Fibroblast of mammary gland (primary cell): ENCODE measurements around the gene MEX3A.

Source experiments
- DNase-seq: peaks from one replicate; pipeline ENCODE4 v3.0.0-alpha.2; 2010; ENCODE audit warnings: low read depth
- H3K4me3 ChIP-seq: 2 replicates; pipeline ENCODE4 v1.5.1; 2011; ENCODE audit warnings: low read depth, mild to moderate bottlenecking, low read length, moderate library complexity; ENCODE audit not compliant: control insufficient read depth
- TF ChIP-seq, protein P1 (sequence below): conservative IDR thresholded peaks from 2 replicates; pipeline ENCODE4 v1.5.1; 2011; ENCODE audit warnings: low read depth, low read length, inconsistent platforms; ENCODE audit not compliant: control insufficient read depth, insufficient read depth

The MEX3A gene

DNA sequence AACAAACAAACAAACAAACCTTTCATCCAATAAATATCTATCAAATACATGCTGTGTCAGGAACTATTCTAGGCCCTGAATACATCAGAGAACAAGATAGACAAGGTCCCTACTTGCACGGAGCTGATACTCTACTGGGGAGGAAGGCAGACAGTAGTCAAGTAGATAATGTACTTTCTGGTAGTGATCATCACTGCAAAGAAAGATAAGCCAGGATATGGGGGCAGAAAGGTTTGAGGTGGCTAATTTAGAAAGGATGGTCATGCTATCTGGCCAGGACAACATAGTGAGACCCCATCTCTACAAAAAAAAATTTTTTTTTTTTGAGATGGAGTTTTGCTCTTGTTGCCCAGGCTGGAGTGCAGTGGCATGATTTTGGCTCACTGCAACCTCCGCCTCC is 9.3 kb upstream of the MEX3A start:
- no peak for DNase-seq
- H3K4me3 ChIP-seq, result no peak overlapping the region
- TF ChIP-seq, protein P1, sequence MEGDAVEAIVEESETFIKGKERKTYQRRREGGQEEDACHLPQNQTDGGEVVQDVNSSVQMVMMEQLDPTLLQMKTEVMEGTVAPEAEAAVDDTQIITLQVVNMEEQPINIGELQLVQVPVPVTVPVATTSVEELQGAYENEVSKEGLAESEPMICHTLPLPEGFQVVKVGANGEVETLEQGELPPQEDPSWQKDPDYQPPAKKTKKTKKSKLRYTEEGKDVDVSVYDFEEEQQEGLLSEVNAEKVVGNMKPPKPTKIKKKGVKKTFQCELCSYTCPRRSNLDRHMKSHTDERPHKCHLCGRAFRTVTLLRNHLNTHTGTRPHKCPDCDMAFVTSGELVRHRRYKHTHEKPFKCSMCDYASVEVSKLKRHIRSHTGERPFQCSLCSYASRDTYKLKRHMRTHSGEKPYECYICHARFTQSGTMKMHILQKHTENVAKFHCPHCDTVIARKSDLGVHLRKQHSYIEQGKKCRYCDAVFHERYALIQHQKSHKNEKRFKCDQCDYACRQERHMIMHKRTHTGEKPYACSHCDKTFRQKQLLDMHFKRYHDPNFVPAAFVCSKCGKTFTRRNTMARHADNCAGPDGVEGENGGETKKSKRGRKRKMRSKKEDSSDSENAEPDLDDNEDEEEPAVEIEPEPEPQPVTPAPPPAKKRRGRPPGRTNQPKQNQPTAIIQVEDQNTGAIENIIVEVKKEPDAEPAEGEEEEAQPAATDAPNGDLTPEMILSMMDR, result no peak

DNA sequence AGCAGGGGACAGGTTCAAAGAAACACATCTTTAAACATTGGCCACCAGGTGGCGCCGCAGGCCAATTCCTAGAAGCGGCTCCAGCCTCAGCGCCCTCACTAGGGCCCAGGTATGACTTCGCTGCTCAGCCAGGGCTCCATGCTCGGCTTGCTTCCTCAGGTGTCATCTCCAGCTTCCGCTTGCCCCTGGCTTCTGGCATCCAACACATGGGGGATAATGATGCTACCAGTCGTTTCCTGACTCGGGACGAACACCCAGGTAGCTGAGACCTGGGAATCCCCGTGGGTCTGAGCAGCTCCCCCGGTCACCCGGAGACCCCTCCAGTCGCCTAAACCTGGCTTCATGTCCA is 8.5 kb upstream of the MEX3A start:
- TF ChIP-seq, protein P1, result peak; percentile 71
- DNase-seq, result peak; percentile 78
- H3K4me3 ChIP-seq, result no peak overlapping the region

DNA sequence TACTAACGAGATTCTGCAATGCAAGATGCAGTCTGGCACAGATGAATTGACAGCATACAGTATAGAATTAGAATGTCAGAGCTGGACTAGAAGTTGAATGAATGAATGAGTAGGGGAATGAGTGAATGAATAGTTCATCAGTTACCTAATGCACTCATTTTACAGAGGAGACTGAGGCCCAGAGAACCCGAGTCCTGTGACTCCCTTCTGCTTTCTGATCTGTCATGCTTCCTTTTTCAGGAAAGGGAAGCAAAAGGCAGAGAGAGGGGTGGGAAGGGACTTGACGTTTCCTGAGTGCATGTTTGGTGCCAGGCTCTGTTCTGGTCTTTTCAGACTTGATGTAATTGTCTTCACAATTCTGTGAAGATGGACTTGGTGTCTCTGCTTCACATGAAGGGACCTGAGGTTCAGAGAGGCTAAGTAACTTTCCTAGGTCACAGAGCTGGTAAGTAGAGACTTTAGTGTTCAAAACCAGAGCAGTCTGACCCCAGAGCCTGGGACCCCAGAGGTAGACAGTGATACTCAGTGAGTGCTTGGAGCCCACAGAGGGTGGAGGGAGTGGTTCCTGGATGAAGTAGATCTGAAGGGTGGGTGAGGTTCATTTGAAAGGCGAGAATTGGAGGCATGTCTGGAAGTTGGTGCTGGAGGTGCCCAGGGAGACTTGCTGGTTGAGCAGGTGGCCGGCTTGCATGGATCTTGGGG is 8.0 kb upstream of the MEX3A start:
- TF ChIP-seq, protein P1, result no peak
- H3K4me3 ChIP-seq, result no peak overlapping the region
- no peak for DNase-seq

DNA sequence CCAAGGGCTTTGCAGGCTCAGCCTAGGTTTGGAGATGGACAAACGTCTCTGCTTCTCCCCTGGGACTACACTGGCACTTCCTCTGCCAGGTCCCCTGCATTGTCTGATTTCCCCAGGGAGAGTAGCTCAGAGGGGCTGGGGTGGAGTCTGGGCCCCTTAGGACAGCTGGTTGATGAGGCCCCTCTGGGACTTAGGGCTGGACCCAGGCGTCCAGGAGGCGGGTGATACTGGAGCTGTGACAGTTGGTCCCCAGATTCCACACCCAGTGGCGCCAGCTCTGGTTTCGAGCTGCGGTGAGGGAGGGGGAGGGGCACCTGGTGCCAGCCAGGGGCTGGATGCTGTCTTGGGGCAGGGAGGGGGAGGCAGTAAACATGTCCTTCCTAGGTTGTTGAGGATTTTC is 7.4 kb upstream of the MEX3A start:
- no peak overlapping the region for H3K4me3 ChIP-seq
- DNase-seq, result no peak
- TF ChIP-seq, protein P1, result no peak

DNA sequence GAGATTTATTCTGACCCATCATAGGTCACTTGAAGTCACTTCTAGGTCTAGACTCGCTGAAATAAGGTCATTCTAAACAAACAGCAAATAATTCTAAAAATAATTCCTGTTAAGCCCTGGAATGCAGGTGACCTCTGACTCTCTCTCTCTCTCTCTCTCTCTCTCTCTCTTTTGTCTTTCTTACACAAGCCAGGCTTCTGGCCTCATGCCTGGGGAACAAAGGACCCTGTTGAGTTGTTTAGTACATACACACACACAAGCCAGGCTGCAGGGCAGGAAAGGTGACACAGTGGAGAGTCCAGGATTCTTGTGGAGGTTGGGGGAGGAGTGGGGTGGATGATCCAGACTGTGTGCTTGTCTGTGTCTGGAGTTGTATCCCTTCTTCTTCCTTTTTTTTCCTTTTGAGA is 4.0 kb upstream of the MEX3A start:
- TF ChIP-seq, protein P1, result no peak
- no peak overlapping the region for H3K4me3 ChIP-seq
- peak; percentile 25 for DNase-seq

DNA sequence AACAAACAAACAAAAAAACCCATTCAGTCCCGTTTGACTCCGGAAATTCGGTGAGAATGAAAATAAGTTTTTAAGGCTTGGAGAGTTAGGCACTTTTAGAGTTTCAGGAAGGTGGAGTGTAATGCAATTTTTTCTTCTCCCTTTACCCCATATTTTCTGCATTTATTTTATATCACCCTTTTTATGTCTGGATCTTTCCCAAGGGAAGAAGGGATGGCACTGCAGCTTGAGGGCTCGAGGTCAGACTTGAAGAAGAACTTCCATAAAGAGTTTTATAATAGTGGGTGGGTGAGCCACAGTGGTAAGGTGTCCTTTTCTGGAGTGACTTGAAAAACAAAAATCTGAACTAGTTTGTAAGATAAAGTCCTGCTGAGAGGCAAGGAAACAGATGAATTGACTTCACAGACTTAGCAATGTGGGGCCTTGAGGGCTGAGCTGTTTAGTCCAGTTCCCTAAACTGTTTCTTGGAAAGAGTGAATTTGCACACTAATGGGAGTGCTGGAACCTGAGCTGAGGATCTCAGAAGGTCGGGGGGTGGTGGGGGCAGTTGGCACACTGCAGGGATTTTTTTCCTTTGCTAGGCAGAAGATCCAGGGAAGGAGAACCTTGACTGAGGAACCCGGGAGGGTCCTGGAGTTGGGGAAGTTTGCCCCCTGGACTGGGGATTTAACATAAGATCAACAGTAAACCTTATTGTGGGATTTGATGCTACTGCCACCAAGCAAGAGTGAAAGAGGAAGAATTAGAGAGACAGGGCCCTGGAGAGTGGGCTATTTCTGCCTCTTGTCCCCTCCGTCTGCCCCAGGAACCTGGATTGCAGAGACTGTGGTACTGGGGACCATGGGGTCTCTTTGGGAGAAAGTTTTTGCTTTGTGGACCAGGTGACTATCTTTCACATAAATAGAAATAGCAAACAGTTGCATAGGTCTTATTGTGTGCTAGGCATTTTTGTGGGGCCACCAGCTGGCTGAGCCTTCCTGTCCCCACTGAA is 1.8 kb upstream of the MEX3A start:
- no peak for DNase-seq
- TF ChIP-seq, protein P1, result no peak
- no peak overlapping the region for H3K4me3 ChIP-seq
